AG04450 (cell line): Measurements from ENCODE around the gene PIP5K1A. TPM values are rescaled to one million over a fixed set of nuclear protein-coding genes. Genes with fewer than 3 reads are reported as not detected.

ENCODE experiments used
- CTCF ChIA-PET: fragments of 300-600, 350-600 bp; formaldehyde crosslinking; extraction: SDS; loops from one replicate; lab custom pipeline; 2022; ENCODE audit warnings: antibody characterized with exemption, inconsistent platforms; lab: Charles Lee
- POLR2A ChIA-PET: fragments of 350-600 bp; formaldehyde crosslinking; extraction: SDS; loops from one replicate; lab custom pipeline; 2021; ENCODE audit warnings: antibody characterized with exemption, inconsistent platforms; lab: Yijun Ruan, JAX
- DNase-seq: peaks from one replicate; pipeline ENCODE4 v3.0.0-alpha.2; 2011; ENCODE audit warnings: low read depth, low spot score
- H3K27ac ChIP-seq: one replicate; pipeline ENCODE4 v1.5.1; 2012; ENCODE audit warnings: low read depth, low read length, control low read depth
- H3K27me3 ChIP-seq: one replicate; pipeline ENCODE4 v1.6.0; 2012; ENCODE audit warnings: low read length; ENCODE audit not compliant: control insufficient read depth, insufficient read depth
- H3K4me3 ChIP-seq: 2 replicates; pipeline ENCODE4 v1.5.1; 2011; ENCODE audit warnings: mild to moderate bottlenecking, low read depth, low read length, control low read depth
- H3K9me3 ChIP-seq: 2 replicates; pipeline ENCODE4 v1.5.1; 2012; ENCODE audit warnings: low read length; ENCODE audit not compliant: control insufficient read depth, insufficient read depth
- CTCF ChIP-seq: IDR thresholded peaks from 2 replicates; pipeline ENCODE4 v1.5.1; 2011; ENCODE audit warnings: low read depth, low read length, control low read depth, inconsistent platforms
- polyA minus RNA-seq: library from RNA; depleted of rRNA, polyadenylated mRNA; stranded (reverse); fragments of >200 nt; gene quantifications from 2 replicates; pipeline ENCODE4 v1.2.3, GENCODE V29; 2011; rRNA and poly(A)+ RNA removed
- polyA plus RNA-seq: library from polyadenylated mRNA; depleted of rRNA; stranded (reverse); fragments of >200 nt; gene quantifications from 2 replicates; pipeline ENCODE4 v1.2.3, GENCODE V29; 2011; rRNA removed

The PIP5K1A gene, protein sequence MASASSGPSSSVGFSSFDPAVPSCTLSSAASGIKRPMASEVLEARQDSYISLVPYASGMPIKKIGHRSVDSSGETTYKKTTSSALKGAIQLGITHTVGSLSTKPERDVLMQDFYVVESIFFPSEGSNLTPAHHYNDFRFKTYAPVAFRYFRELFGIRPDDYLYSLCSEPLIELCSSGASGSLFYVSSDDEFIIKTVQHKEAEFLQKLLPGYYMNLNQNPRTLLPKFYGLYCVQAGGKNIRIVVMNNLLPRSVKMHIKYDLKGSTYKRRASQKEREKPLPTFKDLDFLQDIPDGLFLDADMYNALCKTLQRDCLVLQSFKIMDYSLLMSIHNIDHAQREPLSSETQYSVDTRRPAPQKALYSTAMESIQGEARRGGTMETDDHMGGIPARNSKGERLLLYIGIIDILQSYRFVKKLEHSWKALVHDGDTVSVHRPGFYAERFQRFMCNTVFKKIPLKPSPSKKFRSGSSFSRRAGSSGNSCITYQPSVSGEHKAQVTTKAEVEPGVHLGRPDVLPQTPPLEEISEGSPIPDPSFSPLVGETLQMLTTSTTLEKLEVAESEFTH
- 170 and 179 TPM in 2 replicates for polyA plus RNA-seq
- 186 and 203 TPM in 2 replicates for polyA minus RNA-seq

- ChIA-PET POLR2A (interaction anchor here (0.6 kb wide), 2 partner anchors 21 to 797 kb away, joined by 3 to 4 read pairs; no protein-coding TSS in a partner anchor), CTCF (interaction anchor here (0.6 to 1.3 kb wide), 3 partner anchors 52 to 142 kb away, joined by 3 to 4 read pairs (median 4); no protein-coding TSS in a partner anchor)
- Histone ChIP-seq H3K27ac (peak within 1 kb of the TSS; percentile 94), H3K27me3 (no peaks in the 10 kb centered on the region), H3K9me3 (no peaks in the 10 kb centered on the region), H3K4me3 (peak within 1 kb of the TSS; percentile 97)
- DNase-seq = peak; percentile 95
- TF ChIP-seq CTCF = no peak
Observed at GRCh38 chr1:151198254-151199127, at the start of gene PIP5K1A. Gene PIP5K1A, plus strand, starts transcription at chr1:151198552. Its CDS starts 445 bp downstream, at chr1:151198997.

- no peak for TF ChIP-seq CTCF
- H3K4me3 ChIP-seq = no peak within 1 kb of the TSS
- no peak for DNase-seq
- CTCF ChIA-PET = interaction anchor here (0.6 to 6.5 kb wide), 5 partner anchors 49 to 544 kb away, joined by 3 to 162 read pairs (median 3); no protein-coding TSS in a partner anchor
- H3K27me3 ChIP-seq = no peaks in the 10 kb centered on the region
- H3K9me3 ChIP-seq = no peaks in the 10 kb centered on the region
- H3K27ac ChIP-seq = no peak within 1 kb of the TSS
- POLR2A ChIA-PET = interaction anchor here (1.4 kb wide), 1 partner anchor 33 kb away, joined by 4 read pairs; the partner anchor contains the start of gene VPS72
Observed at GRCh38 chr1:151156515-151156819, 41.9 kb upstream of the PIP5K1A start, which contains the start of gene TNFAIP8L2. Gene TNFAIP8L2, plus strand, starts transcription at chr1:151156649. Its CDS starts 2,049 bp downstream, at chr1:151158698.

GRCh38 chr1:151157067-151157531 lies 41.3 kb upstream of the PIP5K1A start:
- no peaks in the 10 kb centered on the region for H3K27me3 ChIP-seq
- no peak overlapping the region for H3K4me3 ChIP-seq
- no peaks in the 10 kb centered on the region for H3K9me3 ChIP-seq
- no peak for DNase-seq
- ChIA-PET CTCF (interaction anchor here (1.4 to 6.5 kb wide), 3 partner anchors 58 to 132 kb away, joined by 3 to 162 read pairs (median 27); no protein-coding TSS in a partner anchor), POLR2A (interaction anchor here (1.4 kb wide), 1 partner anchor 33 kb away, joined by 4 read pairs; the partner anchor contains the start of gene VPS72)
- no peak for TF ChIP-seq CTCF
- H3K27ac ChIP-seq = no peak overlapping the region

GRCh38 chr1:151158326-151158725 lies 40.0 kb upstream of the PIP5K1A start:
- ChIA-PET CTCF (interaction anchor here (0.6 to 6.5 kb wide), 2 partner anchors 38 to 59 kb away, joined by 6 to 162 read pairs; no protein-coding TSS in a partner anchor), POLR2A (interaction anchor here (0.6 kb wide), 1 partner anchor 76 kb away, joined by 4 read pairs; no protein-coding TSS in a partner anchor)
- Histone ChIP-seq H3K27me3 (no peaks in the 10 kb centered on the region), H3K4me3 (no peak overlapping the region), H3K27ac (no peak overlapping the region), H3K9me3 (no peaks in the 10 kb centered on the region)
- no peak for DNase-seq
- TF ChIP-seq CTCF = no peak
